GM19467 (cell line): ENCODE measurements around the gene KLHL29.

Experiments used
- ATAC-seq: cut with Tn5 transposase; IDR thresholded peaks from one replicate; pipeline ENCODE4 v1.9.1; 2021; ENCODE audit warnings: mild to moderate bottlenecking, moderate library complexity; ENCODE audit not compliant: unreplicated experiment

Gene KLHL29

GRCh38 chr2:23468474-23469141 is 83.6 kb downstream of the KLHL29 start:
- no peak for ATAC-seq

GRCh38 chr2:23469142-23469540 is 84.2 kb downstream of the KLHL29 start:
- no peak for ATAC-seq

- no peak for ATAC-seq
These were observed 90.1 kb downstream of the KLHL29 start for GRCh38 chr2:23475036-23475435.

GRCh38 chr2:23475473-23475872 is 90.5 kb downstream of the KLHL29 start:
- ATAC-seq, result no peak

GRCh38 chr2:23476786-23477185 is 91.8 kb downstream of the KLHL29 start:
- no peak for ATAC-seq

- ATAC-seq, result no peak
These were observed 92.4 kb downstream of the KLHL29 start for GRCh38 chr2:23477392-23477791.

GRCh38 chr2:23478087-23478932 is 93.3 kb downstream of the KLHL29 start:
- no peak for ATAC-seq

GRCh38 chr2:23478933-23479683 is 94.1 kb downstream of the KLHL29 start:
- ATAC-seq, result no peak

- ATAC-seq, result no peak
These were observed 96.2 kb downstream of the KLHL29 start for GRCh38 chr2:23480957-23481797.

- ATAC-seq, result no peak
These were observed 97.2 kb downstream of the KLHL29 start for GRCh38 chr2:23482188-23482587.

- no peak for ATAC-seq
These were observed 97.6 kb downstream of the KLHL29 start for GRCh38 chr2:23482607-23483006.

- ATAC-seq, result no peak
These were observed 98.8 kb downstream of the KLHL29 start for GRCh38 chr2:23483791-23484190.

GRCh38 chr2:23484275-23484674 is 99.3 kb downstream of the KLHL29 start:
- ATAC-seq, result no peak

GRCh38 chr2:23484767-23485166 is 99.8 kb downstream of the KLHL29 start:
- ATAC-seq, result no peak

GRCh38 chr2:23485261-23485660 is 100.3 kb downstream of the KLHL29 start:
- ATAC-seq, result no peak

GRCh38 chr2:23485841-23486683 is 101.1 kb downstream of the KLHL29 start:
- ATAC-seq, result no peak

GRCh38 chr2:23486684-23487075 is 101.7 kb downstream of the KLHL29 start:
- no peak for ATAC-seq

- no peak for ATAC-seq
These were observed 102.9 kb downstream of the KLHL29 start for GRCh38 chr2:23487735-23488492.

GRCh38 chr2:23488584-23488983 is 103.6 kb downstream of the KLHL29 start:
- no peak for ATAC-seq
